ENCODE data around the gene BBS2.

DNA sequence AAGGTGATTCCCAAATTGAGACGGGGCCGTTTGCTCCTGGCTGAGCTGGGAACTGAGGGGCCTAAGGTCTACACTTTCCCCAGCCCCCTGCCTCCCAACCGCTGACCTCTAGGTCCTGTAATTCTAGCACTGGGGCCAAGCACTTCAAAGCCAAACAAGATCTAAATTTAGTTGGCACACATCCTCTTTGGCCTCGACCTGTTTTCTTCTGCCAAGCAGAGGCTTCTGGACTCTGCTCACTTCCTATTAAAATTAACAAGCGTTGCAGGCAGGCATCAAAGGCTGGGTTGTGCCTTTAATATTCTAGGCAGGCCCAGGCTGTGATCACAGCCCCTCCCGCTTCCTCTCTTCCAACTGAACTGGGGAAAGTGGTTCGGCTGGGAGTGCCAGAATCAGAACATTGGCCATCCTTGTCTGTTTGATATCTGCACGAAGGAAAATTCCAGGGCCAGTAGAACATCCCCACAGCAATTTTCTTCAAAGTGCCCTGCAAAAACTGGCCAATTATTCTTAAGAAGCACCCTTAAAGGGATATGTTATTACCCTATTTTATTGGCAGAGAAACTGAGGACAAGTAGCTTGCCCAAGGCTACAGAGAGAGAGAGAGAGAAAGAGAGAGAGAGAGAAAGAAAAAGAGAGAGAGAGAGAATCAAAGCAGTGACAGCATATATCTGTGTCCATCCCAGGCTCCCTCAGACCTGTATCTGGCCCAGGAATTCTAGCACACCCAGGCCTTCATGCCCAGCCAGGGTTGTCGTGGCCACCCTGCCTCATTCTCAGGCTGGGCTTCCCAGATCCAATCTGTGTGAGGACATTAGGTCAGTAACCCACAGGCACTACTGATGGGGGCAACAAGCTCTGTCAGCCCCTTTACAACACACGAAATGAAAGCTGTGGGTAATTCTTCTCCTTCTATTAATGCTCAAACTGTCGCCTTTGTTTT is 32.2 kb upstream of the BBS2 start:
- TF ChIP-seq, protein P1, sequence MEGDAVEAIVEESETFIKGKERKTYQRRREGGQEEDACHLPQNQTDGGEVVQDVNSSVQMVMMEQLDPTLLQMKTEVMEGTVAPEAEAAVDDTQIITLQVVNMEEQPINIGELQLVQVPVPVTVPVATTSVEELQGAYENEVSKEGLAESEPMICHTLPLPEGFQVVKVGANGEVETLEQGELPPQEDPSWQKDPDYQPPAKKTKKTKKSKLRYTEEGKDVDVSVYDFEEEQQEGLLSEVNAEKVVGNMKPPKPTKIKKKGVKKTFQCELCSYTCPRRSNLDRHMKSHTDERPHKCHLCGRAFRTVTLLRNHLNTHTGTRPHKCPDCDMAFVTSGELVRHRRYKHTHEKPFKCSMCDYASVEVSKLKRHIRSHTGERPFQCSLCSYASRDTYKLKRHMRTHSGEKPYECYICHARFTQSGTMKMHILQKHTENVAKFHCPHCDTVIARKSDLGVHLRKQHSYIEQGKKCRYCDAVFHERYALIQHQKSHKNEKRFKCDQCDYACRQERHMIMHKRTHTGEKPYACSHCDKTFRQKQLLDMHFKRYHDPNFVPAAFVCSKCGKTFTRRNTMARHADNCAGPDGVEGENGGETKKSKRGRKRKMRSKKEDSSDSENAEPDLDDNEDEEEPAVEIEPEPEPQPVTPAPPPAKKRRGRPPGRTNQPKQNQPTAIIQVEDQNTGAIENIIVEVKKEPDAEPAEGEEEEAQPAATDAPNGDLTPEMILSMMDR (IDR thresholded peaks at IDR 0.05): no peak
- TF ChIP-seq POLR2AphosphoS5 (IDR thresholded peaks at IDR 0.05): no peak
- TF ChIP-seq POLR2A (IDR thresholded peaks at IDR 0.05): no peak
